Memory B cell (primary cell): Measurements from ENCODE around the gene NCS1.
"Not testable (repeated sequence)": the region's sequence is repeated elsewhere in the genome, so short reads cannot be mapped to it uniquely, and the experiment has no call there.

Experiments used
- ATAC-seq: fragments of 150-1000 bp; cut with Tn5 transposase; 2 replicates; pipeline ENCODE4 v1.10.0; 2021; ENCODE audit warnings: low read depth, mild to moderate bottlenecking, moderate library complexity
- DNase-seq, 2 donors: peaks; one replicate each; pipeline ENCODE4 v3.0.0; 2022; ENCODE audit warnings: low spot score in 2 of 2
- H3K27ac Mint-ChIP-seq: one replicate; pipeline ENCODE4 v1.8.0; 2022; ENCODE audit warnings: mild to moderate bottlenecking, moderate library complexity, mixed read lengths
- H3K27me3 Mint-ChIP-seq: one replicate; pipeline ENCODE4 v1.8.0; 2022; ENCODE audit warnings: mixed read lengths
- H3K36me3 Mint-ChIP-seq: one replicate; pipeline ENCODE4 v1.8.0; 2022; ENCODE audit warnings: mild to moderate bottlenecking, mixed read lengths
- H3K4me1 Mint-ChIP-seq: one replicate; pipeline ENCODE4 v1.8.0; 2022; ENCODE audit warnings: mixed read lengths
- H3K4me3 Mint-ChIP-seq: one replicate; pipeline ENCODE4 v1.8.0; 2022; ENCODE audit warnings: mild to moderate bottlenecking, moderate library complexity, mixed read lengths
- H3K9me3 Mint-ChIP-seq: one replicate; pipeline ENCODE4 v1.8.0; 2022; ENCODE audit warnings: mixed read lengths

Gene NCS1

DNA sequence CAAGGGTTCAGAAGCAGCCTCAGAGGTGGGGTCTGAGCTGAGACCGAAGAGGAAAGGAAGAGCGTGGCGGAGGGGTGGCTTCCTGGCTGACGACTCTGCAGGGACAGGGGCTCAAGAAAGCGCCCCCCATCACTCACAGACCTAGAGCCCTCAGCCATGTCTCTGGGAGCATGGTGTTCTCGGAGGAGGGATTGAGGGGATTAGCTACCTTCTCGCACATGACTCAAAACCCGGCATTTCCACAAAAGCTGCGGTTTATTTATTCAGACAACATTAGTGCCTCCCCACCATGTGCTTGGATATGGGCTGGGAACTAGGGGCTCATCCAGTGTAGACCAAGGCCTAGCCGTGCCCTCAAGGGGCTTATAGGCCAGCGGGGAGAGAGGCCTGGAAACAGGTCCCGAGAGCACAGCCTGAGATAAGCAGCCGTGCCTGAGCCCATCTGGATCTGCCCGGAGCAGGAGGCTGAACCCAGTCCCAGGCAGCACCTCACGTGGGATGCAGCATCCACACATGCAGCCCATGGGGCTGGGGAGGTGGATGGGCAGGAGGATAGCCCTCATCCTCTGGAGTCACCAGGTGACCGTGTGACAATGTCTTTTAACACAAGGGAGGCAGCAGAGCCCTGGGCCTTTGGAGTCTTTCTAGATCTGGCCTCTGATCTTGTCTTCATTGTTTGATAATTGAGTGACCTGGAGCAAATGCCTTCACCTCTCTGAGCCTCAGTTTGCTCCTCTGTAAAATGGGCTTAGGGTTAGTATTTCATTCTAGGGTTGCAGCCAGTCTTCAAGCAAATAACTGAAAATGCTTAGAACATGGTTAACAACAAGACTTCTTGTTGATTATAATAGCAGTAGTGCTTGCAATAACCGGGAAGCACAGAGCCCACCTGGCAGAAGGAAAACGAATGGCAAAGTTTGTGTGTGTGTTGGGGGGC, 92.5 kb downstream of the NCS1 start:
- Mint-ChIP-seq H3K4me1 (peaks cover 6% of the 10 kb centered on the region), H3K27me3 (peaks cover 34% of the 10 kb centered on the region), H3K4me3 (no peak overlapping the region), H3K9me3 (no peaks in the 10 kb centered on the region), H3K36me3 (no peaks in the 10 kb centered on the region), H3K27ac (no peak overlapping the region)
- ATAC-seq = no peak
- DNase-seq = no peak

DNA sequence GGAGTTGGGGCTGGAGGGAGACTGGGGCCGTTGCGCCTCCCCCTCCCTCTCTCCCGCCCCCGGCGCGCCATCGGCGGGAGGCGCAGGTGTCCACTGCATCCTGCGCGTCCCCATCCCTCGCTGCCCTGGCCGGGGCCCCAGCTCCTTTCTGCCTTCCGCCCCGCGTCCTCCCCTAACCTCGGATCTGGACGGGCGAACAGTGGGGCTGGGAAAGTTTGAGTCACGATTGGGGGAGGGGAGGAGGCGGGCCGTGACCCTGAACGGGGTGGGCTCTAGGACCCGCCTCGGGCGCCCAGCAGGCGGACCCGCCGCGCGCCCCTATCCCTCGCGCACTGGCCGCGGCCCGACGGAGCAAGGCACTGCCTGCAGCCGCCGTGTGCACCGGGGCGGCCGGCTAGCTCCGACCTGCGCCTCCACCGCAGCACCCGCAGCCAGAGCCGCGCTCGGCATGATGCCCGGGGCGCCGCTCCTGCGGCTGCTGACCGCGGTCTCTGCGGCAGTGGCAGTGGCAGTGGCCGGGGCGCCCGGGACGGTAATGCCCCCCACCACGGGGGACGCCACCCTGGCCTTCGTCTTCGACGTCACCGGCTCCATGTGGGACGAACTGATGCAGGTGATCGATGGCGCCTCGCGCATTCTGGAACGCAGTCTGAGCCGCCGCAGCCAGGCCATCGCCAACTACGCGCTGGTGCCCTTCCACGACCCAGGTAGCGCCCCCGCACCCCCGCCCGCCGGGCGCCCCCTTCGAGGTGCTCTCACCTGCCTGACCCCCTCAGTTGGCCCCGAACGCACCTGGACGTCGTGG, 93.4 kb downstream of the NCS1 start, which contains the start of gene HMCN2:
Gene HMCN2, plus strand, starts transcription at position 330 of the 805 bp plus-strand sequence. Its CDS starts 119 bp downstream, at position 449.
- H3K4me3 Mint-ChIP-seq = peak within 1 kb of the TSS; percentile 24
- no peaks in the 10 kb centered on the region for H3K9me3 Mint-ChIP-seq
- ATAC-seq = no peak
- peaks cover 6% of the 10 kb centered on the region for H3K4me1 Mint-ChIP-seq
- no peak within 1 kb of the TSS for H3K27ac Mint-ChIP-seq
- peaks cover 31% of the 10 kb centered on the region for H3K27me3 Mint-ChIP-seq
- no peaks in the 10 kb centered on the region for H3K36me3 Mint-ChIP-seq
- DNase-seq = no peak

GRCh38 chr9:130266236-130267098, 94.3 kb downstream of the NCS1 start:
- Mint-ChIP-seq H3K27ac (no peak overlapping the region), H3K9me3 (no peaks in the 10 kb centered on the region), H3K4me1 (peaks cover 6% of the 10 kb centered on the region), H3K27me3 (peaks cover 33% of the 10 kb centered on the region), H3K4me3 (peak overlapping the region; percentile 24), H3K36me3 (no peaks in the 10 kb centered on the region)
- no peak for ATAC-seq
- DNase-seq = no peak

- no peaks in the 10 kb centered on the region for H3K36me3 Mint-ChIP-seq
- H3K9me3 Mint-ChIP-seq = no peaks in the 10 kb centered on the region
- no peak for DNase-seq
- H3K4me3 Mint-ChIP-seq = no peak overlapping the region
- peaks cover 6% of the 10 kb centered on the region for H3K4me1 Mint-ChIP-seq
- peaks cover 31% of the 10 kb centered on the region for H3K27me3 Mint-ChIP-seq
- ATAC-seq = no peak
- H3K27ac Mint-ChIP-seq = no peak overlapping the region
Measured at GRCh38 chr9:130267930-130268329, 95.7 kb downstream of the NCS1 start.

- no peak for DNase-seq
- Mint-ChIP-seq H3K27me3 (peaks cover 25% of the 10 kb centered on the region), H3K36me3 (no peaks in the 10 kb centered on the region), H3K4me1 (peaks cover 6% of the 10 kb centered on the region), H3K9me3 (no peaks in the 10 kb centered on the region), H3K27ac (no peak overlapping the region), H3K4me3 (no peak overlapping the region)
- ATAC-seq = no peak
Measured at GRCh38 chr9:130268521-130269211, 96.5 kb downstream of the NCS1 start.

- no peak for ATAC-seq
- no peak overlapping the region for H3K4me3 Mint-ChIP-seq
Measured at GRCh38 chr9:130271473-130271872, 99.3 kb downstream of the NCS1 start.

DNA sequence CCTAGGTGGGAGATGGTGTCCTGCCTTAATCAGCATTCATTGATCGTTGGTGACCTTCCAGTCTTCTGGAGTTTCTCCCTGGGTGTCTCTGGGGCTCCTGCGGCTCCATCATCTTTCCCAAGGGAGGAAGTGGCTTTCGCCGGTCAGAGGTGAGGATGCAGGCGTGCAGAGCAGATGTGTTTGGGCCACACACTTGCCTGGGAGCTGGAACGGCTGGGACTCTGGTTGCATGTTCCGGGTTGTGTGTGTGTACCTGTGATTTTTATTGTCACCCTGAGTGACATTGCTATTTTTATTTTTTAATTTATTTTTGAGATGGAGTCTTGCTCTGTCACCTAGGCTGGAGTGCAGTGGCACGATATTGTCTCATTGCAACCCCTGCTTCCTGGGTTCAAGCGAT, 103.0 kb downstream of the NCS1 start:
- DNase-seq = no peak
- Mint-ChIP-seq H3K4me1 (no peaks in the 10 kb centered on the region), H3K4me3 (no peak overlapping the region), H3K27me3 (peaks cover 21% of the 10 kb centered on the region), H3K9me3 (no peaks in the 10 kb centered on the region), H3K27ac (no peak overlapping the region), H3K36me3 (peaks cover 1% of the 10 kb centered on the region)
- no peak for ATAC-seq

More at GRCh38 chr9:130271473-130271872, 99.3 kb downstream of the NCS1 start:
- Mint-ChIP-seq H3K27me3 (peaks cover 27% of the 10 kb centered on the region), H3K9me3 (no peaks in the 10 kb centered on the region), H3K36me3 (no peaks in the 10 kb centered on the region), H3K27ac (no peak overlapping the region), H3K4me1 (peaks cover 6% of the 10 kb centered on the region)
- no peak for DNase-seq

- H3K27ac Mint-ChIP-seq = no peak overlapping the region
- no peak overlapping the region for H3K4me3 Mint-ChIP-seq
- no peak for DNase-seq
- no peak for ATAC-seq
- peaks cover 1% of the 10 kb centered on the region for H3K36me3 Mint-ChIP-seq
- H3K27me3 Mint-ChIP-seq = peaks cover 21% of the 10 kb centered on the region
- H3K9me3 Mint-ChIP-seq = no peaks in the 10 kb centered on the region
- no peaks in the 10 kb centered on the region for H3K4me1 Mint-ChIP-seq
Measured at GRCh38 chr9:130276121-130276520, 103.9 kb downstream of the NCS1 start.

DNA sequence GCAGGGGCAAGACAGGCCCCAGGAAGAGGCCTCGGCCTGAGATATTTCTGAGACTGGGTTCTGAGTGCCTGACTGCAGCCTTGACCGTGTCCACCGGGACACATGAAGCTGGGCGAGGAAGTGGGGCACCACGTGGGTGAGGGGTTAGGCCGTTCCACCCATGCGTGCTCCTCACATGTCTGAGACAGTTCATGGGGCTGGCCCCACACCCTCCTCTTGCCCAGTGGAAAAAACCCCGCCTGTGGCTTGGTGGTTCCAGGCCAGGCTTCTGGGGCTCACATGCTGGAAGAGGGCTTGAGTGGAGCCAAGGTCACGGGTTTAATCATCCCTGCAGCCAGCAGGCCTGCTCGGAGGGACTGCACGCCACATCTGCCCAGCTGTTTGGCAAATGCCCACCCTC, 104.8 kb downstream of the NCS1 start:
- no peaks in the 10 kb centered on the region for H3K9me3 Mint-ChIP-seq
- H3K36me3 Mint-ChIP-seq = peaks cover 1% of the 10 kb centered on the region
- no peak for ATAC-seq
- no peak overlapping the region for H3K4me3 Mint-ChIP-seq
- no peak overlapping the region for H3K27ac Mint-ChIP-seq
- peaks cover 22% of the 10 kb centered on the region for H3K27me3 Mint-ChIP-seq
- no peaks in the 10 kb centered on the region for H3K4me1 Mint-ChIP-seq
- DNase-seq = no peak

- peaks cover 24% of the 10 kb centered on the region for H3K27me3 Mint-ChIP-seq
- H3K4me3 Mint-ChIP-seq, H3K27ac Mint-ChIP-seq, DNase-seq, H3K36me3 Mint-ChIP-seq, H3K9me3 Mint-ChIP-seq, ATAC-seq, H3K4me1 Mint-ChIP-seq: not testable (repeated sequence)
Measured at GRCh38 chr9:130277525-130277924, 105.3 kb downstream of the NCS1 start.

- ATAC-seq (no peak), DNase-seq (no peak)
- Mint-ChIP-seq H3K27ac (no peak overlapping the region), H3K27me3 (peaks cover 34% of the 10 kb centered on the region), H3K4me1 (no peaks in the 10 kb centered on the region), H3K9me3 (no peaks in the 10 kb centered on the region), H3K4me3 (no peak overlapping the region), H3K36me3 (no peaks in the 10 kb centered on the region)
Measured at GRCh38 chr9:130283539-130284248, 111.5 kb downstream of the NCS1 start.

DNA sequence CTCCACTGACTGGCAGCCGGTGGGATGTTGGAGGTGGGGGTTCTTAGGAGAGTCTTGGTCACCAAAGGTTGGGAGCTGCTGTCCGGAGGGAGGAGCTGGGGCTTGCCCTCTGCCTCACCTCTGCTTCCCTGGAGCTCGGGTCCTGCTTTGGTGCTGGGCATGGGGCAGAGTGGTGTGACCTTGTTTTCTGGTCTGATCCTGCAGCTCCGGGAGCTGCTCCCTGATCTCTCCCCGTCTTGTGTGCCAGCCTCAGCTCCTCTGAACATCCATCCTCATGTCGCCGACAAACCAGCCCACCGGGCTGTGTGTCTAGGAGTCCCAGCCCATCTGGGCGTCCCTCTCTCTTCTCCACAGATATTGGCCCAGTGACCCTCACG, 112.0 kb downstream of the NCS1 start:
- no peak for ATAC-seq
- H3K4me3 Mint-ChIP-seq = no peak overlapping the region
- no peaks in the 10 kb centered on the region for H3K9me3 Mint-ChIP-seq
- DNase-seq = no peak
- no peak overlapping the region for H3K27ac Mint-ChIP-seq
- H3K4me1 Mint-ChIP-seq = no peaks in the 10 kb centered on the region
- no peaks in the 10 kb centered on the region for H3K36me3 Mint-ChIP-seq
- peaks cover 34% of the 10 kb centered on the region for H3K27me3 Mint-ChIP-seq

GRCh38 chr9:130284690-130285089, 112.5 kb downstream of the NCS1 start:
- DNase-seq (no peak), ATAC-seq (no peak)
- Mint-ChIP-seq H3K36me3 (no peaks in the 10 kb centered on the region), H3K27me3 (peaks cover 32% of the 10 kb centered on the region), H3K4me1 (no peaks in the 10 kb centered on the region), H3K9me3 (no peaks in the 10 kb centered on the region), H3K27ac (no peak overlapping the region), H3K4me3 (no peak overlapping the region)
